GM19397 (cell line): ENCODE data around the gene TAX1BP3.

Experiments used
- ATAC-seq: cut with Tn5 transposase; IDR thresholded peaks from one replicate; pipeline ENCODE4 v1.9.1; 2021; ENCODE audit warnings: mild to moderate bottlenecking, moderate library complexity; ENCODE audit not compliant: unreplicated experiment

TAX1BP3 gene

DNA sequence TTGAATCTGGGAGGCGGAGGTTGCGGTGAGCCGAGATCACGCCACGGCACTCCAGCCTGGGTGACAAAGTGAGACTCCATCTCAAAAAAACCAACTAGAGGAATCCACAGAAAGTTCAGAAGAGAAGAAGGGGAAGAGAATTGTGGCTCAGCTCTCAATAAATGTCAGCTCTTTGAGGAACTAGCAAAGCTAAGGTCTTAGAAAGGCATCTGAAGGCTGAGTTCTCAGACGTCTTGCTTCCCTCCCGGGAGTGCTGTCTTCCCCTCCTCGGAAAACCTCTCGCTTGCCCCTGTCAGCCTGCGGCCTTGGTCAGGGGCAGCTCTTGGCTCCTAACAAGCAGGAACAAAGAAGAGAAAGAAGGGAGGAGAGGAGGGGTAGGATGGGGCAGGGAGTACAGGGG lies 37.6 kb downstream of the TAX1BP3 start:
- no peak for ATAC-seq

- no peak for ATAC-seq
Observed at GRCh38 chr17:3627769-3628167, 40.6 kb downstream of the TAX1BP3 start.

DNA sequence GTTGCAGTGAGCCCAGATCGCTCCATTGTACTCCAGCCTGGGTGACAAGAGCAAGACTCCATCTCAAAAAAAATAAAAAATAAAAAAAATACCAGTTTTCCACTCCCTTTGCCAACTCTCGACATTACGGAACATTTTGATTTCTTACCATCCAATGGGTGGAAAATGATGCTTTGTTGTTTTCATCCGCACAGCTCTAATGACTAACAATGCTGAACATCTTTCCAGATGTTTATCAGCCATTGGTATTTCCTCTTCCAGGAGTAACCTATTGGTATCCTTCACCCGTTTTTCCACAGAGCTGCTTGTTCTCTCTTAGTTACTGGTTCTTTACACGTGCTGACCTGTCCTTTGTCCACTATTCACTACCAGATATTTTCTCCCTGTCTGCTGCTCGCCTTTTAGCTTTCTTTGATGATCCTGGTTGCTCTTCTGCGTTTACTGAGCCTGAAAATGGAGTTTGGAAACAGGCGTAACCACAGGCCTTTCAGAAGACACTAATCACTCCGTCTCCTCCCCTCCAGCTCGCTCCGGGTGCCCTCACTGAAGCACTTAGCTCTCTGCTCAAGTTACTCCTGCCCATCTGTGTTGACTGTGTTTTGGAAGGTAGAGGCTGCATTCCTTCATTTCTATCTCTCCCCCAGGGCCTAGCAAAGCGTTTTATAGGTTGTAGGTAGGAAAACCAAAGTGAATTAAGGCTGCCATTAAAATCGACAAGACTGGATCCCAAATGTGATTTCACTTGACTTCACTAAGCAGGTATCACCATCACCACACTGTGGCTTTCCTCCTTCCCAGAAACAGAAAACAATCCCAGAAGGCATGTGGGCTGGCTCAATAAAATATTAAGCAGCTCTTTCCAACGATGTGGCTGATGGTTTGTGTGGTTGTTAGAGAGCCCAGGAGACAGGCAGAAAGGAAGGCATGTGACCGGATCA lies 41.3 kb downstream of the TAX1BP3 start:
- no peak for ATAC-seq

GRCh38 chr17:3622977-3623594 lies 45.3 kb downstream of the TAX1BP3 start:
- no peak for ATAC-seq

DNA sequence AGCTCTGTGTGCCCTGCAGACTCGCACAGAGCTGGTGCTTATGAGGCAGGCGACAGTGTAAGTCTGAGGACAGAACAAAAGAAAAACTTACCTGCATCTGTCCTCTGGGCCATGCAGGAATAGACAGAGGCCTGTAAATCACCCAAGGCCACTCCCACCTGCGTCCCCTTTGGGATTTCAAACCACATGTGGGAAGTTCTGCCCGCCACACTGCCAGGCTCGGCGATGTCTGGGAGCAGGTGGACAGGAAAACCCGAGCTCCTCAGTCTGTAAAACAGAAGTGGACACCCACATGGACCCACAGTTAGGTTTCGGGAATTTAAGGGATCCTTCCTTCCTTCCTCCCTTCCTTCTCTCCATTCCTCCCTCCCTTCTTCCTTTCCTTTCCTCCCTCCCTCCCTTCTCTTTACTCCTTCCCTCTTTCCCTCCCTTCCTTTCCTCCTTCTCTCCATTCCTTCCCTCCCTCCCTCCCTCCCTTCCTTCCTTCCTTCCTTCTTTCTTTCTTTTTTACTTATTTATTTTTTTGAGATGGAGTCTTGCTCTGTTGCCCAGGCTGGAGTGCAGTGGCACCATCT lies 47.1 kb downstream of the TAX1BP3 start:
- ATAC-seq, result no peak

- ATAC-seq, result no peak
Observed at GRCh38 chr17:3615160-3615870, 53.1 kb downstream of the TAX1BP3 start.

- no peak for ATAC-seq
Observed at GRCh38 chr17:3613124-3613523, 55.3 kb downstream of the TAX1BP3 start.
